ENCODE results near the gene KCNJ6. TPM values are rescaled to one million over a fixed set of nuclear protein-coding genes. Genes with fewer than 3 reads are reported as not detected.
"Not testable (repeated sequence)": the region's sequence is repeated elsewhere in the genome, so short reads cannot be mapped to it uniquely, and the experiment has no call there.

KCNJ6 gene
- total RNA-seq, 1 donor from 2014 or later: 0.20 TPM

DNA sequence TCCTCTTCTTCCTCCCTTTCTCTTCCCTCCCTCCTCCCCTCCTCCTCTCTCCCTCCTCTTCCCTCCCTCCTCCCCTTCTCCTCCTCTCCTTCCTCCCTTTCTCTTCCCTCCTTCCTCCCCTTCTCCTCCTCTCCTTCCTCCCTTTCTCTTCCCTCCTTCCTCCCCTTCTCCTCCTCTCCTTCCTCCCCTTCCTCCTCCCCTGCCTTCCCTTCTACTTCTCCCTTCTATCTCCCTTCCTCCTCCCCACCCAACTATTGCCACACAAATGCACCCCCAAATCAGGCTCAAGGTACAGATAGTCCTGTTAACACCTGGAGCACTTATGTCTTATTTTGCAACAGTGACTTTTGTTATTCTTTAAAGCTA lies 203.7 kb downstream of the KCNJ6 start:
- DNase-seq: not testable (repeated sequence)

DNA sequence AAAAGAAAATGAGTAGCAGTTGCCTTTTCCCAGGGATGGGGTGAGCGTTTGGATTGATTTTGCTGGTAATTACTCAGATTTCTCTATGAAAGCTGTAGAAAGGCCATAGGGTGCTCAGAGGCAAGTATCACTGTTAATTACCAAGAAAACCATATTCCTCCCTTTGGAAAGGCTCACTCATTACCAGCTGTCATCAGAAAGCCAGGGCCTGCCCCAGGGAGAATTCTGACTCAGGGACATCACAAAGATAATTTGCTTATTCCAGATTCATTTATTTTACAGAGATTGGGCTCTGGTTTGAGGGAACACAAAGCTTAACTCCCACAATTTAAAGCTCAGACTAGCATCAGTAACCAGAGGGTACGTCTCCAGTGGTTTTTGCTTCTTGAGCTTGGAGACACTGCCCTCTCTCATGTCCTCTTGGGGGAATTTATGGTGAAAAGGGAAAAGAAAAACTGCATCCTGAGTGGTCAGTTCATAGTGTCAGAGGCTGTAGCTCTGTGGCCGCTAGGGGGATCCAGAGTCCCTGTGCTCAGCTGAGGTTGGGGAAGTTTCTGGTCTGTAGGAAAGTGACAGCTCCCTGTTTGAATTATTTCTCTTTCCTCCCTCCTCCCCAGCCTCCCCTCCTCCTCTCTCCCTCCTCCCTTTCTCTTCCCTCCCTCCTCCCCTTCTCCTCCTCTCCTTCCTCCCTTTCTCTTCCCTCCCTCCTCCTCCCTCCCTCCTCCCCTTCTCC lies 204.3 kb downstream of the KCNJ6 start:
- peak; percentile 52 for DNase-seq

DNA sequence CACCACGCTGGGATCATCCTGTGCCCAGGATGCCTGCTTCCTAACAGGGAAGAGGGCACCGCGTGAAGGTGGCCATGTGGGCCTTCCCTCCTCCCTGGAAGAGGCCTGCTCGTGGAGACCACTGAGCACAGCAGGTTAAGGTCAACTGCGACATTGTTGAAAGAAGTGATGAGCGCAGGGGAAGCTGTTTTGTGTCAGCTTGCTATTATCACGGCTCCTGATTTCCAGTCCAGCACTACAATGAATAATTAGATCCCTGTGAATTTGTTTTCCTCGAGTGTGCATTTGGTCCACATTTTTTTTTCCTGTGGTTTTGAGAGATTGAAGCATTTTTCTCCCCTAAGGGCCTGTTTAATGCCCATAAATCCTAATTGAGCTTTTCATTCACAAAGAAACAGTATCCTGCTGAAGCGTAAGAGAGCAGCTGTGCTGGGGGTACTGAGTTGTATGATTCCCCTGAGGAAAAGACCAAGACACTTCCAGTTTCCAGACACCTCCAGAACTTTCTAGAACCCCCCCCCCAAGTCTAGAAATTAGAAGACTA lies 204.9 kb downstream of the KCNJ6 start:
- DNase-seq: peak; percentile 18

DNA sequence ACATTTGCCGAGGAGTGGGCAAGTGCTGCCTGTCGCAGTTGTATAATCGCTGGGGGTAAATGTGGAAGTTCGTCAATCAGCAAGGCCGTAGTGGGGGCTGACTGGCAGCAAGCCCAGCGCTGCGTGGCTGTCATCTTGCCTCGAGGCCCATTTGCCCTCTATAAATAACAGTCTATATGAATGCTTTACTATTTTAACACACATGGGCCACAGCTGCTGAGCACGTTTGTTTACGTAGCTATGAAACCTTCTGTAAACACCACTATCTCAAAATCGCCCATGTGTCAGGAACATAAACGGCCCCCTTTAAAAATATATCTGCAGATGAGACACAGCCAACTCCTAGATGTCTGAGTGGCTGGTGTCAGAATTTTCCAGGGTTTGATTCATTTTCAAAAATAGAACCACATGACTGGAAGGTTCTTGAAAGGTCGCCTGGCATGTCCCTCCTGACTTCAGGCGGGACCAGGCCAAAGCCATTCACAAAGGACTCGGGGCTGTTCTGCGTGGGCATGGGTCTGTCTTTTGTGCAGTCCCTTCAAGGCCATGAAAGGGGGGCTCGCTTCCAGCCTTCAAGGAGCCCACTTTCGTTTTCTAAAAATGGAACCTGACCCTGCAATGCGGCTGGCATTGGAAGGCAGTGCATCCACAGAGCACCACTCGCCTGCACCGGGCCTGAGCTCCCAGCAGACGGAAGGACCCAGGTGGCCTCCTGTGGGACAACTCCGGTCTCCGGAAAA lies 205.5 kb downstream of the KCNJ6 start:
- peak; percentile 88 for DNase-seq

DNA sequence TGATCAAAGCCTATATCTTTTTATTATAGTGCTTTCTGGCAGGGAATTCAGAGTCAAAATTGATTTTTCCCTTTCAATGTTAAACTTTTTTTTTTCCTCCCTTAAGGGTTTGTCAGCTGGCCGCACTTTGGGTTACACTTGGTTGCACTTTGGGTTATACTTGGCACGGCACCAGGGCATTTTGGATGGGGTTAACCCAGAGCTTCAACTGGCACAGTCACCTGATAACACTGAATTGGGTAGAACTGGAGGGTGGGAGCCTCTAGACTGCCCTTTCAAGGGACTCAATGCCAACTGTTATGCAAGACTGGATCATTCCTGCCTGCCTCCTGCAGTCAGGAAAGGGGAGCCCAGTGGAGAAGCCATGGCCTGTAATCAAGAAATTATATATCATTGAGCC lies 211.5 kb downstream of the KCNJ6 start:
- DNase-seq: no peak

DNA sequence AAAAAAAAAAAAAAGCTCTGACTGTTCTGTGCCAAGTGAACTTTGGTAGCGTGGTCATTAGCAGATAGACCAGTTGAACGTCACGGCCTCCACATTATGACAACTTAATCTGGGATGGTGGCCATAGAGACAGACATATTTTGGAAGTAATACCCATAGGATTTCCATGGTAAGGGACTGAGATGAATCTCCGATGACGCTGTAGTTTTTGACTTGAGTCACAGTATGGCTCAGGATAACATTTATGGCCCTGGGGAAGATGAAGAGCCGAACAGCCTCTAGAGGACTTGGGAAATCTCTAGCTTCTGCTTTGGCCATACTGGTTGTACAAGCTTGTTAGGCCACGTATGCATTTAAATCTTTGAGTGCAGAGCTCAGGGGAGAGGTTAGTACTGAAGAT lies 214.0 kb downstream of the KCNJ6 start:
- DNase-seq: no peak

DNA sequence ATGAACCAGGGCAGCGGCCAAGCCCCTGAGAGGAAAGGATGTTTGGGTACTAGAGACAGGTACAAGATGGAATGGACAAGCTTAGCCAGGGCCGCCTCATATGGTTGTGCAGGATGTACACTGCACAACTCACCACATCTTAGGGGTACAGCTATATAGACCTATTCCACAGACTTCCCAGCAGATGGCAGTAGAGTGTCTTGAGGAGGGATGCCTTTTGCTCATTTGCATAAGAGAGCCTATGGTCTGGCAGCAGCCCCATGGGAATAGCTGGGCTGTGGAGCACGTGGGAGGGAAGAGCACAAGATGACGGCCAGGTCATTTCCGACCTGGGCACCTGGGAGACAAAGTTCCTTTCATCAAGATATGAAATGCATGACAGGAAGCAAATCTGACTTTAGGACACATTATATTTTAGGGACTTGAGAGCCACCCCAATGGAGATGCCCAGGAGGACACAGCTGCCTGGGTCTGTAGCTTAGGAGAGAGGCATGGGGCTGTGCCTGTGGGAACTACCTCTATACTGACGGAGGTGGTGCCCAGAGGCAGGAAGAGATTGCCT lies 215.5 kb downstream of the KCNJ6 start:
- DNase-seq: peak; percentile 24

DNA sequence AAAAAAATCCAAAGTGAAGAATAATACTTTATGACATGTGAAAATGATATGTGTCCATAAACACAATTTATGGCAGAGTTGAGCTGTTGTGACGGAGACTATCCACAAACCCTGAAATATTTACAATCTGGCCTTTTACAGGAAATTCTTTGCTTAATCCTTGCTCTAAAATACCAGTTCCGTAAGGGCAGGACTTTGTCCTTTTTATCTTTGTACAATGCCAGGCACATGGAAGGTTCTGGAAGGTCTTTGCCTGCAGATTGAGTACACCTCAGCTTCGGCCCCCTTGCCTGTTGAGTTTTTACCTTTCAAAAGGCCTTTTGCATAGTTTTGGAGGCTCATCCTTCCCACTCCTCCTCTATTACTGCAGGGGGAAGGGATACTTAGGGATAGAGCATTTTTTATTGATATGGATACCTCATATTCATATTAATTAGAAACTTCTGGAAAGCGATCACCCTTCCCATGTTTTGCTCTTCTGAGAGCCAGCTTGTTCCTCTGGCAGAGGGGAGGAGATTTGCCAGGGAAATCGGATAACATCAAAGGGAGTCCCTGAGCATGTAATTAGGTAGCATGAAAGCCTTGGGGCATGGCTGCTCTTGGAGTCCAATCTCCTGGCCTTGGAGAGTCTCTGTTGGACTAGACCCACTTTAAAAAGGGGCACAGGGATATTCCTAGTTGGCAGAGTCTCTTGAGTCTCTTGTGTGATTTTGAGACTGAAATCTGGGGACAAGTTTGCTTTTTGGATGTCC lies 217.1 kb downstream of the KCNJ6 start:
- DNase-seq: no peak

DNA sequence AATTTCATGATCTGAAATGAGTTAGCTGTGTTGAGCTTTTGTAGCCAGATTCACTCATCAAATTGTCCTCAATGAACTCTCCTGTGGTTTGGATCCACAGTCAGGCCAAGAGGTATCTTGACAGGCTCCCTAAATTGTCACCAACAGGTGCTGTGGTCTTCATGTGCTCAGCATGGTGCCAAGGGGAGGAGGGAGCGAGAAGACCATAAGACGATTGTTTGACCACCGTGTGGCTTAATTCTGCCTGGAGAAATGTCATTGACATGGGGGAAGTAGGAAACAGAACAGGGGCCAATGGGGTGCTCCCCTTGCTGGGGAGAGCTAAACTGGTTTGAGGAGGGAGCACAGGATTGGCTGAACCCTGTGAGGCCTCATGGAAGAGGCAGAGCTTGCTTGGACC lies 219.3 kb downstream of the KCNJ6 start:
- DNase-seq: no peak

DNA sequence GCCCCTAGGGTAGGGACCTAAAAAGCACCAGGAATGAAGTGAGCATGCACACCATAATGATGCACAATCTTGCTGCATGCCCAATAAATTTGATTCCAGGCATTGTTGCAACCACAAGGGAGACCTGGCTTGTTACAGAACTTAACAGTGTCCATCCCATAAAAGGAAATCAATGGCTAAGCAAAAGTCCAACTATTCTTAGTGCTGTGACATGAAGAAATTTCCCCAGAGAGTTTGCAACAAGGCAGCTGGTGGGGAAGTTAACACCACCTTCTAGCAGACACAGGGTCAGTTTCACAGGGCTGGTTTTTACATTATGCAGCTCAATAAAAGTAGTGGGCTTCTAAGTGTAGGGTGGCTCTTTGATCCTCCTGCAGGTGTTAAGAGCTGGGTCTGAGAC lies 221.1 kb downstream of the KCNJ6 start:
- no peak for DNase-seq

DNA sequence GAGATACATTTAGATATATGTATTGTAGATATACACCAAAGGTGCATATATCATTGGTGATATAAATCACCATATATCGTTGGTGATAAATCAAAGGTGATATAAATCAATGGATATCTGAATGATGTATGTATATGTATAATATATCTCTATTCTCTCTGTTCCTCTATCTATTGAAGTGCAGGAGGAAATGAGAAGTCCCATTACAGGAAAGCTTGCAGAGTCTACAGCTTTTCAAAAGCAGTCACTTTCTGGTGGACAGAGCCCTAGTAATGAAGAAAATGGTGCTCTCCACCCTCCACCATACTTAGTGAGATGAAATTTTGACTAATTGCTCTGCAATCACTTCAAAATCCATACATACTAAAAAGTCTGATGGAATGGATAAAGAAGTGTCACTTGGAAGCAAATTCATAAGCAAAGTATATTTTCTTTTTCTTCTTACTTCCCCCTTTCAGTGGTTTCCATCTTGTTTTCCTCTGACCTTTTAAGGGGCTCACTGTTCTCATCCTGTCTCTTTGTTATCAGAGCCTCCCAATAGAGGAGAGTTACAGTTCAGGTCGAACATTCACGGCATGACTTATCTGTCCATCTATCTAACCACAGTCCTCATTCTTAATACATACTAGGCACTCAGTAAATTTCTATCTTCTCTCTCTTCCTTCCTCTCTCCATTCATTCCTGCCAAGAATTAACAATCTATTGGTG lies 227.2 kb downstream of the KCNJ6 start:
- DNase-seq: no peak

DNA sequence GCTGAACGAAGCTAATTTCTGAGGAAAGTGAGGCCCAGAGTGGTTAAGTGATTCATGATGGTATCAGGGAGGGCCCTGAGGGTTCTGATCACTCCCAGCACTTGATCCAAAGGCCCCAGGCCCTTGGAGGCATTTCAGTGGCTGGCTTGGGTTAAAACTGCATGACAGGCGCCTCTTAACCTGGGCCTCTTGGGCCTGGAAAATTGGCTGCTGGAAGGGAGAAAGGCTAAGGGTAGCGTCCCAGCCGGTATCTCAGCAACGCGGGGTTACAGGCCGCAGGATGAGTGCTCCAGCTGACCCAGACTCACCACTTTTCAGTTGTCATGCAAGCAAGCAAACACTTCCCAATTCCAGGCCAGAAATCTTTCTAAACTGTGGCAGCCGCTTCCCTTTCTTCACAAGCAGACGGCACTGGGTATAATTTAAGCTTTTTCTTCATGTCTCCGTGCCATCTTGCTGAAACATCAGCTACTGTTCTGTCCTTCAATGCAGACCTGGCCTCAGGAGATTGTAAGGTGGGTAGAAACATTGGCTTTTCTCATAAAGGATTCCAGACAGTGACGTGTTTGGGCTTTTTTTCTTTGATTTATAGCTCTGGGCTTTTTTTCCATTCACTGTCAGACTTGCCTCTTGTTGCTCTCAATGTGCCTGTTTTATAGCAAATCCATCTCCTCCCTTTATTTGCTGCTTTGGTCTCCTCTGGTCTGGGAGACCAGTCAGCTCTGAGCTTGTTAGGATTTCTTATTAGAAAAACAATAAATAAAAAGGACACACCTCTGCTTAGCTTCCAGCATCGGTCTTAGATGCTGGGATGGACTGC lies 229.1 kb downstream of the KCNJ6 start:
- no peak for DNase-seq

DNA sequence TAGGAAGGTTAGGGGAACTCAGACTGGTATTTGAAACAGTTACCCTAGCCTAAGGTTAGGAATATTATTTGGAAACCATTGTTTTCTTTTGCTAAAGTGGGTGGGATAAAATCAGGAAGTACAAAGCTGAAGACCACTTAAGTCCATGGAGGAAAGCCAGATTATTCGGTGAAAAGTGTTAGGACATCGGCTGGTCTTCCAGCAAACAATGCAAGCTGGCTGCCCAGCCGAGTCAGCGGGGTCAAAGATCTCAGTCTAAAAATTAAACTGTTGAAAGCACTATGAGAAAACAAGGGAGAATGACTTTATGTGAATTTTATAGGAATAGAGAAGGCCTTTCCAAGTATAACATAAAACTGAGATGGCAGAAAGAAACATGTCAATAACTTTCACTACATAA lies 231.7 kb downstream of the KCNJ6 start:
- DNase-seq: no peak

DNA sequence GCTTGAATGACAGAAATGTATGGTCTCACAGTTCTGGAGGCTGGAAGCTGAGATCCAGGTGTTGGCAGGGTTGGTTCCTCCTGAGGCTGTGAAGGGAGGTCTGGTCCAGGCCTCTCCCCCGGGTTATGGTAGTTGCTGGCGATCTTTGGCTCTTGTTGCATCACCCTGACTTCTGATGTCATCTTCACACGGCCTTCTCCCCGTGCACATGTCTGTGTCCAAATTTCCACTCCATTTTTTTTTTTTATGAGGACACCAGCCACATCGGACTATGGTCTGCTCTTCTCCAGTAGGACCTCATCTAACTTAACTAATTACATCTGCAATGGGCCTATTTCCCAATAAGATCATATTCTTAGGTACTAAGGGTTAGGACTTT lies 232.2 kb downstream of the KCNJ6 start:
- DNase-seq: no peak

DNA sequence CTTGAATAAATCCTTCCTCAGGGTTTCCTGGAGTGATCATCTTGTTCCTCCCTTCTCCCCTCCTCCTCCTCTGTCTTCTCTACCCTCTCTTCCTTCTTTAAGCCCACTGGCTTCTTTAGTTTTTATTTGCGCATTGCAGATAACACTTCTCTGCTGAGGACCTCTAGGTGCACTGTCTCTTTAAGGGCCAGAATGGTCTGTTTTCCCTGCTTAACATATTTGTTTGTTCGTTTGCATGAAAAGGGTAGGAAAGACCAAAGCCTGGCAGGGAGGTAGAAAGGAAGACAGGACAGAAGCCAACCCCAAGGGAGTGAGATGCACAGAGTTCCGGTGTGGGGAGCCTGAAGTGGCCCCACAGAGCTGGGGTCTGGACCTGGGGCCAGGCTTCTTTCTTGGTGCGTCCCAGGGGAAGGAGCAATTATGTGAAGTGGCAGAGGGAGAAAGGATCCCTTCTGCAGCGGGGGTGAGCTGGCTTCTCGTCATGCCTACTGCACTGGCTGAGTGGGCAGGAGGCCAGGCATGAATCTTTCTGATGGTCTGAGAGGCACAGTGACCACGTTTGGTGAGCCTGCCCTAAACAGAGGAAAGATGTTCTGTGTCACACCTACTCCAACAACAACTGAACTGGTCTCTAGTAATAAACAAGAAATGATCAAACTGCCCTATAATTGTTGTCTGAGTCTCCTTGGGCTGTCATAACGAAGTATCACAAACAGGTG lies 232.7 kb downstream of the KCNJ6 start:
- DNase-seq: no peak

DNA sequence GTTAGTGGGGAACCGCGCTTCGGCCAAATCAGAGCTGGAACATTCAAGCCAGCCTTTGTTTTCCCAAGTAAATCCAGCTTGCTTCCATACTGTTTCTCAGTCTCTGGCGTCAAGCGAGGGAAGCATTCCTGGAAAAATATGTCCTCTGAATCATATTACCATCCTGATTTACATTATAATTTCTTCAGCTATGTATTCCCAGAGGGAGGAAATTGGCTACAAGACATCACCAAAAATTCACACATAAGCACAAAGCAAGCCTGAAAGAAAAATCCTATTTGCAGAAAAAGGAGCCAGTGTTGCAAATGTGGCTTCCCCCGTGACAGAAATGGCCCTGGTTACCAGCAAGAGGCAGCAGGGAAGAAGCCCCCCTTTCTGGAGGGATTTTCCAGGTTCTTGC lies 233.3 kb downstream of the KCNJ6 start:
- DNase-seq: peak; percentile 88

DNA sequence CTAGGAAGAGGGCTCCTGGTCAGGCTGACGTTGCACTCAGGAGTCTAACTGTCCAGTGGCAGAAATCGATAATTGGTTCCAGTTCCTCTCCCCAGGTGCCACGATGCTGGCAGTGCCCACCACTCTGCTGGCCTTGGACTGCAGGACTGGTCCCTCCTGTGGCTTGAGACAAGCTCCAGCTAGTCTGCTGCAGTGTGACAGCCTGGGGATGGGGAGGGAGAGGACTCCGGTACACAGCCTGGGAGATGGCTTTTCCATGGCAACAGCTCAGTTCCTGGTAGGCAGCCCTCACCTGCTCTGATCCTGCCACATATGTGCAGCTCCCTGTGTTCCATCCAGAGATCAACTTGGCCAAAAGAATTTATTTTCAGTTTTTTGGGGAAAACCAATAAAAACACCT lies 239.3 kb downstream of the KCNJ6 start:
- DNase-seq: no peak

DNA sequence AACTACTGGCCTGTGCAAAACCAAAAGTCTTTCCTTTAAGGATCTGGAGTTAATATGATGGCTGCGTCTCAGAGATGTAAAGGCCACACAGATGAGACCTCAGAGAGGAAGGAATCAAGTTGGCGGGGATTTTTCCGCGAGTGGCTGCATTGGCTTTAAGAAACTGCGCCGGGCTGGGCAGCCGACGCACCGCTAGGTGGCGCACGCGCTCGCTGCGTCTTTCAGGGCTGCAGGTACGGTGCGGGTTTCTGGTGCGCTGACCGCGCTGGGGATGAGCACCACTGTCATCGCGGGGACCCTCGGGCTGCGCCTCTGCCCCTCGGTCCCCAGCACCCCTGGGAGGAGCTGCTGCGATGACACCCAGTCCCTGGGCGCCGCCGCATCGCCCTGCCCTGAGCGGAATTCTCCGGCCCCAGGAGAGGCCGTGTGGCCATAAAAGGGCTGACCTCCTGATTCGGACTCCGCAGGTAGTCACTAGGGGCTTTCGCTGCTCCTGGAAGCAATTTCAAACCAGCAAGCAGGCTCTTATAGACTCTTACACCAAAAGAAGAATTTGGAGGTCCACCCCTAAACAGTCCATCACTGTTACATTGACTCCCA lies 241.0 kb downstream of the KCNJ6 start:
- no peak for DNase-seq

DNA sequence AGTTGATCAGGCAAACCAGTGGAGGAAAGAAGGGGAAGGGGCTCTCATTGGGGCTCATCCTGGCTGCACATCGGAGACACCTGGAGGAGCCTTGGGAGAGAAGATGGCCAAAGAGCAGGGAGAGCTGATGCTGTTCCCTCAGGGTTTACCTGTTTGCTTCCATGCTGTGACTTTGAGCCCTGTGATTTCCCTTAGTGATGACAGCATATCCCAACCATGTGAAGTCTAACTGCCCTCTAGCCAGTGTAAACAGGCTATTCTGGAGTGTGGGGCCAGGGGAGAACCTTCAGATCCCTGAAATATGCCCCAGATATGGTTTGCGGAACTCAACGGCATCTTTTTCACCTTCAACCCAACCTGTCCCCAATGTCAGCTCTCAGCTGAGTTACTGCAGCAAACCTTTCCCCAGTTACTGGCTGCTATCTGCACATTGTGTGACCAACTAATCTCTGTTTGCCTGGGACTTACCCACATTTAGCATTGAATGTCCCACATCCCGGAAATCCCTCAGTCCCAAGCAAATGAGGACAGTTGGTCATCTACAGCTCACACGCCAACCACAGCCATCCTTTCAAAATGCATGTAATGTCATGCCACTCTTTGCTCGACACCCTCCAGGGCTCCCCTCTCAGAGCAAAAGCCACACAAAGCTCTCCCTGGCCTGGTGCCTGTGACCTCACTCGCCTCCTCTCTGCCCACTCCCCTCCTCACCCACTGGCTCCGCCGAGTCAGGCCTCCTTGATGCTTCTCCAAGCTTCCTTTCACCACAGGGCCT lies 242.3 kb downstream of the KCNJ6 start:
- DNase-seq: no peak
